Ovary (tissue), 9 donors: ENCODE results near the gene FBXL13. TPM values are rescaled to one million over a fixed set of nuclear protein-coding genes. Genes with fewer than 3 reads are reported as not detected.

Experiments used
- DNase-seq, 5 donors: peaks; one replicate each; pipeline ENCODE4 v3.0.0-alpha.2; 2019 to 2020
- H3K27ac ChIP-seq, 2 donors: fragments of 200-600 bp; one replicate each; pipeline versions ENCODE4 v1.5.1 to v1.8.0; 2019 to 2022
- H3K27me3 ChIP-seq: fragments of 200-600 bp; one replicate; pipeline ENCODE4 v1.8.0; 2022
- H3K36me3 ChIP-seq: fragments of 200-600 bp; sonication (generic); one replicate; pipeline ENCODE4 v1.5.1; 2019
- H3K4me1 ChIP-seq: one replicate; pipeline ENCODE4 v1.8.1; 2013; ENCODE audit warnings: mild to moderate bottlenecking, moderate library complexity; ENCODE audit not compliant: insufficient read depth
- H3K4me3 ChIP-seq: fragments of 200-600 bp; sonication (generic); one replicate; pipeline ENCODE4 v1.5.1; 2017
- H3K9me3 ChIP-seq, 2 donors: fragments of 200-600 bp in 1 of 2; sonication (generic) in 1 of 2; one replicate each; pipeline versions ENCODE4 v1.5.1 to v1.8.1; 2013 to 2019; ENCODE audit warnings: mild to moderate bottlenecking in 1 of 2, moderate library complexity in 1 of 2
- EP300 ChIP-seq: sonication (generic); formaldehyde crosslinking; IDR thresholded peaks from one replicate; pipeline ENCODE4 v1.6.1; 2017; ENCODE audit warnings: antibody characterized with exemption
- POLR2A ChIP-seq: fragments of 450-650 bp; IDR thresholded peaks from one replicate; pipeline ENCODE4 v1.6.1; 2017; ENCODE audit warnings: antibody characterized with exemption, mild to moderate bottlenecking, moderate library complexity
- WGBS, 3 donors: extraction: QIAGEN DNeasy Blood & Tissue Kit in 1 of 3; methylation state at CpG; one replicate each; pipeline versions ENCODE4 v1.1.5 to v1.1.7; 2013 to 2017; 5-methylcytosine and 5-hydroxymethylcytosine counted together
- intact Hi-C, 4 donors: fragments of 100-400 bp; cut with DNase I; formaldehyde crosslinking; loops; one replicate each; pipeline versions ENCODE4 v1.11.0 to v1.15.1; 2022 to 2023
- polyA plus RNA-seq, 2 donors: library from polyadenylated mRNA; stranded (reverse); fragments of 200-250 nt in 1 of 2; fragments of 350-450 nt in 1 of 2; fragmentation: Illumina TruSeq in 1 of 2; extraction: RNeasy Lipid Tissue Mini Kit (QIAGEN cat#74804) in 1 of 2; gene quantifications; one replicate each; pipeline ENCODE4 v1.2.3, GENCODE V29; 2013 to 2014
- total RNA-seq, 7 donors: library from RNA; depleted of rRNA in 2 of 7; stranded (reverse); fragments of >200 nt in 2 of 7; fragmentation: NEBNext Ultra II Directional in 3 of 7; extraction: Animal tissue kit (Norgen Biotek cat#: 25700) in 3 of 7; gene quantifications; one replicate each; pipeline versions ENCODE4 v1.1.0 to v1.2.4, GENCODE V29; 2016 to 2023
- TF ChIP-seq, protein P1 (sequence below), 3 donors: fragments of 450-650 bp in 2 of 3; fragments of 200-600 bp in 1 of 3; IDR thresholded peaks; one replicate each; pipeline versions ENCODE4 v1.5.1 to v1.8.0; 2016 to 2022; ENCODE audit warnings: antibody characterized with exemption in 3 of 3, mild to moderate bottlenecking in 1 of 3
- donor health status: DM: no; HTN: no; CAD: no; lungs with moderate emphysema.
- donor health status: DM: no; HTN: no; CAD: no.
- donor health status: Bipolar disorder and iron deficiency.
- donor health status: DM: yes; HTN: yes; CAD: no.
- donor health status: DM: no; HTN: no; CAD: no.
- donor health status: DM: yes; HTN: yes; CAD: no.

The FBXL13 gene
- total and polyA plus RNA-seq, 9 donors, result 1.1 to 13.3 (median 6.0) TPM

- intact Hi-C loops, result no loop called here
- no peak overlapping the region for H3K27ac ChIP-seq
- no peak overlapping the region for H3K4me3 ChIP-seq
Measured at GRCh38 chr7:102898532-102898859, 176.1 kb downstream of the FBXL13 start.

DNA sequence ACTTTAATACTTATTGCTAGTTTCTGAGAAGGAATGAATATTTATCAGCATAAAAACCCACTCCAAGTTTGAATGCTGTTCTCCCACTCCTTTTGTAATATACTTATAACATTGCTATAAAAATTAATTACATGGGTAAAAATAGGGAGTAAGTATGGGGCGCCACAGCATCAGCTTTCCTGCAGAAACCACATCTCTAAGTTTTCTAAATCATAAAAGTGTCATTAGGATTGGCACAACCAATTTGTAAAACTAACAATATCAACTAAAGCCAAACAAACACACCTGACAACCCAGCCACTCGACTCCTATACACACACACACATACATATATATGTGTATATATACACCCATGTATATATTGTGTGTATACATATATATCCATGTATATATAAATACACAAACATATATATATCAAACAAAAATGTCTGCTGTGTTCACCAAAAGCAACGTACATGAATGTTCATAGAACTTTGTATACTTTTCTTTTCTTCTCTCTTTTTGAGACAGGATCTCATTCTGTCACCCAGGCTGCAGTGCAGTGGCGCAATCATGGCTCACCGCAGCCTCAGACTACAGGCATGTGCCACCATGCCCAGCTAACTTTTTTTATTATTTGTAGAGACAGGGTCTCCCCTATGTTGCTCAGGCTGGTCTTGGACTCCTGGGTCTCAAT lies 176.6 kb downstream of the FBXL13 start:
- H3K27ac ChIP-seq, result no peak overlapping the region
- intact Hi-C loops, result no loop called here
- no peak for DNase-seq

More at GRCh38 chr7:102898532-102898859, 176.1 kb downstream of the FBXL13 start:
- no peaks in the 10 kb centered on the region for H3K27me3 ChIP-seq
- WGBS, 3 donors, result 88 to 97% (median 95%) methylated on average over 5 of the region's 5 CpGs
- no peaks in the 10 kb centered on the region for H3K4me1 ChIP-seq
- H3K36me3 ChIP-seq, result no peaks in the 10 kb centered on the region
- TF ChIP-seq EP300 (no peak), POLR2A (no peak)
- TF ChIP-seq, protein P1, sequence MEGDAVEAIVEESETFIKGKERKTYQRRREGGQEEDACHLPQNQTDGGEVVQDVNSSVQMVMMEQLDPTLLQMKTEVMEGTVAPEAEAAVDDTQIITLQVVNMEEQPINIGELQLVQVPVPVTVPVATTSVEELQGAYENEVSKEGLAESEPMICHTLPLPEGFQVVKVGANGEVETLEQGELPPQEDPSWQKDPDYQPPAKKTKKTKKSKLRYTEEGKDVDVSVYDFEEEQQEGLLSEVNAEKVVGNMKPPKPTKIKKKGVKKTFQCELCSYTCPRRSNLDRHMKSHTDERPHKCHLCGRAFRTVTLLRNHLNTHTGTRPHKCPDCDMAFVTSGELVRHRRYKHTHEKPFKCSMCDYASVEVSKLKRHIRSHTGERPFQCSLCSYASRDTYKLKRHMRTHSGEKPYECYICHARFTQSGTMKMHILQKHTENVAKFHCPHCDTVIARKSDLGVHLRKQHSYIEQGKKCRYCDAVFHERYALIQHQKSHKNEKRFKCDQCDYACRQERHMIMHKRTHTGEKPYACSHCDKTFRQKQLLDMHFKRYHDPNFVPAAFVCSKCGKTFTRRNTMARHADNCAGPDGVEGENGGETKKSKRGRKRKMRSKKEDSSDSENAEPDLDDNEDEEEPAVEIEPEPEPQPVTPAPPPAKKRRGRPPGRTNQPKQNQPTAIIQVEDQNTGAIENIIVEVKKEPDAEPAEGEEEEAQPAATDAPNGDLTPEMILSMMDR (IDR thresholded peaks at IDR 0.05), result no peak
- no peak for DNase-seq
- H3K9me3 ChIP-seq, result no peaks in the 10 kb centered on the region

DNA sequence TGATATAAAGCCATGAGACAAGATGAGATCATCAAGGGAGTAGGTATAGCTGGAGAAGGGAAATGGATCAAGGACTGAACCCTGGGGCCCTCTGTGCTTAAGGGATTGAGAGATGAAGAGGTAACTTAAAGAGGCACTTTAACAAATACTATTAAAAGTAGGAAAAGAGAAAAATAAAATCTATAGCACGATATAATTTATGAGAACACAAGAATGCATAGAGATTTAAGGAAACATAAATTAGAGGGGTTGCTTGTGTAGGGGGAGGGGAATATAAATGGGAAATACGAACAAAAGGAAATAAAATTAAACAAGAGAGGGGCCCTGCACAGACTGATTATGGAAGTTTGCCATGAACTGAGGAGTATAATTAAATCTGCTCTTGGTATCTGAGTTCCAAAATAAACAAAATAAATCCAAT lies 177.4 kb downstream of the FBXL13 start:
- Histone ChIP-seq H3K27ac (no peak overlapping the region), H3K36me3 (no peaks in the 10 kb centered on the region), H3K4me3 (no peak overlapping the region), H3K4me1 (no peaks in the 10 kb centered on the region), H3K9me3 (no peaks in the 10 kb centered on the region), H3K27me3 (no peaks in the 10 kb centered on the region)
- TF ChIP-seq POLR2A, result no peak
- TF ChIP-seq EP300, result no peak
- TF ChIP-seq, protein P1 (IDR thresholded peaks at IDR 0.05), result no peak
- no peak for DNase-seq
- intact Hi-C loops, result no loop called here
- WGBS, 3 donors, result 34 to 44% (median 42%) methylated on average over 2 of the region's 2 CpGs

More for the DNA sequence above, 176.6 kb downstream of the FBXL13 start:
- TF ChIP-seq POLR2A (no peak), EP300 (no peak)
- TF ChIP-seq, protein P1 (IDR thresholded peaks at IDR 0.05), result no peak
- Histone ChIP-seq H3K27me3 (no peaks in the 10 kb centered on the region), H3K36me3 (no peaks in the 10 kb centered on the region), H3K4me3 (no peak overlapping the region), H3K4me1 (no peaks in the 10 kb centered on the region), H3K9me3 (no peaks in the 10 kb centered on the region)
- WGBS, 3 donors, result 83 to 92% (median 88%) methylated on average over 5 of the region's 5 CpGs

GRCh38 chr7:102896585-102896984 lies 178.0 kb downstream of the FBXL13 start:
- no peak for DNase-seq
- Histone ChIP-seq H3K27ac (no peak overlapping the region), H3K4me1 (no peaks in the 10 kb centered on the region)

More at GRCh38 chr7:102896585-102896984, 178.0 kb downstream of the FBXL13 start:
- no peak overlapping the region for H3K4me3 ChIP-seq
- no peaks in the 10 kb centered on the region for H3K36me3 ChIP-seq
- TF ChIP-seq EP300, result no peak
- TF ChIP-seq, protein P1 (IDR thresholded peaks at IDR 0.05), result no peak
- TF ChIP-seq POLR2A, result no peak
- no peaks in the 10 kb centered on the region for H3K27me3 ChIP-seq
- intact Hi-C loops, result no loop called here
- H3K9me3 ChIP-seq, result no peaks in the 10 kb centered on the region
